ENCODE data around the gene NCOA4. TPM values are rescaled to one million over a fixed set of nuclear protein-coding genes. Genes with fewer than 3 reads are reported as not detected.
"Not testable (repeated sequence)": the region's sequence is repeated elsewhere in the genome, so short reads cannot be mapped to it uniquely, and the experiment has no call there.

Gene NCOA4
- 138 and 166 TPM in 2 replicates for total RNA-seq

GRCh38 chr10:46030091-46030937, at the start of gene NCOA4:
TSS of gene NCOA4 (minus strand) at chr10:46030623. CDS start at chr10:46016680, 13,943 bp downstream.
- DNase-seq (ENCODE audit: low read depth in 2 of 2), result peak; percentile 99

- DNase-seq (ENCODE audit: low read depth in 2 of 2), result no peak
These were observed 49.6 kb upstream of the NCOA4 start for GRCh38 chr10:46079831-46080585.

- no peak for DNase-seq (ENCODE audit: low read depth in 2 of 2)
These were observed 47.4 kb upstream of the NCOA4 start for GRCh38 chr10:46077731-46078413.

- no peak for DNase-seq (ENCODE audit: low read depth in 2 of 2)
These were observed 46.7 kb upstream of the NCOA4 start for GRCh38 chr10:46077141-46077554.

- DNase-seq (ENCODE audit: low read depth in 2 of 2), result no peak
These were observed 45.4 kb upstream of the NCOA4 start for GRCh38 chr10:46075869-46076268.

- no peak for DNase-seq (ENCODE audit: low read depth in 2 of 2)
These were observed 43.9 kb upstream of the NCOA4 start for GRCh38 chr10:46074196-46074946.

- DNase-seq (ENCODE audit: low read depth in 2 of 2), result no peak
These were observed 43.1 kb upstream of the NCOA4 start for GRCh38 chr10:46073564-46073963.

- DNase-seq (ENCODE audit: low read depth in 2 of 2), result no peak
These were observed 40.3 kb upstream of the NCOA4 start for GRCh38 chr10:46070749-46071148.

- DNase-seq (ENCODE audit: low read depth in 2 of 2), result no peak
These were observed 39.5 kb upstream of the NCOA4 start for GRCh38 chr10:46069771-46070463.

- no peak for DNase-seq (ENCODE audit: low read depth in 2 of 2)
These were observed 38.5 kb upstream of the NCOA4 start for GRCh38 chr10:46068905-46069304.

- DNase-seq (ENCODE audit: low read depth in 2 of 2), result no peak
These were observed 37.7 kb upstream of the NCOA4 start for GRCh38 chr10:46068117-46068516.

GRCh38 chr10:46064269-46064817, 33.9 kb upstream of the NCOA4 start:
- DNase-seq (ENCODE audit: low read depth in 2 of 2), result no peak

- DNase-seq (ENCODE audit: low read depth in 2 of 2), result no peak
These were observed 32.5 kb upstream of the NCOA4 start for GRCh38 chr10:46062723-46063428.

- no peak for DNase-seq (ENCODE audit: low read depth in 2 of 2)
These were observed 30.3 kb upstream of the NCOA4 start for GRCh38 chr10:46060706-46061105.

- not testable (repeated sequence) for DNase-seq (ENCODE audit: low read depth in 2 of 2)
These were observed 27.5 kb upstream of the NCOA4 start for GRCh38 chr10:46057927-46058326.

GRCh38 chr10:46057038-46057437, 26.6 kb upstream of the NCOA4 start:
- no peak for DNase-seq (ENCODE audit: low read depth in 2 of 2)

- DNase-seq (ENCODE audit: low read depth in 2 of 2), result no peak
These were observed 25.3 kb upstream of the NCOA4 start for GRCh38 chr10:46055771-46056170.

GRCh38 chr10:46053534-46054434, 23.4 kb upstream of the NCOA4 start:
- no peak for DNase-seq (ENCODE audit: low read depth in 2 of 2)

Measured in lung microvascular endothelial cell (primary cell).